WTC11 (cell line): ENCODE data around the gene ESYT1. TPM values are rescaled to one million over a fixed set of nuclear protein-coding genes. Genes with fewer than 3 reads are reported as not detected.
A peak's percentile ranks its signal among the peaks of the same experiment; 100 is the strongest.

Experiments used
- ATAC-seq: fragments of 200-7000 bp; cut with Tn5 transposase; 2 replicates; pipeline ENCODE4 v1.10.0; 2021; ENCODE audit warnings: mild to moderate bottlenecking, moderate library complexity
- CTCF ChIA-PET: fragments of 300-600 bp; sonication (Branson Sonifier 250); formaldehyde crosslinking; loops from one replicate; lab custom pipeline; 2021; ENCODE audit warnings: antibody characterized with exemption; lab: Charles Lee
- POLR2A ChIA-PET: fragments of 350-600 bp; sonication (Branson Sonifier 250); formaldehyde crosslinking; loops from one replicate; lab custom pipeline; 2021; ENCODE audit warnings: antibody characterized with exemption; lab: Charles Lee
- DNase-seq: peaks from one replicate; pipeline ENCODE4 v3.0.0; 2021; ENCODE audit warnings: low spot score
- H3K27ac Mint-ChIP-seq: 2 replicates; pipeline ENCODE4 v1.8.0; 2021; ENCODE audit warnings: mixed read lengths
- H3K27me3 Mint-ChIP-seq: 2 replicates; pipeline ENCODE4 v1.8.0; 2021; ENCODE audit warnings: low read depth, mild to moderate bottlenecking, moderate library complexity, mixed read lengths
- H3K36me3 Mint-ChIP-seq: 2 replicates; pipeline ENCODE4 v1.8.0; 2021; ENCODE audit warnings: mixed read lengths
- H3K4me1 Mint-ChIP-seq: 2 replicates; pipeline ENCODE4 v1.8.0; 2022; ENCODE audit warnings: mixed read lengths
- H3K4me3 Mint-ChIP-seq: 2 replicates; pipeline ENCODE4 v1.8.0; 2021; ENCODE audit warnings: mild to moderate bottlenecking, moderate library complexity, mixed read lengths
- H3K9me3 Mint-ChIP-seq: 2 replicates; pipeline ENCODE4 v1.8.0; 2021; ENCODE audit warnings: mixed read lengths
- ELF4 ChIP-seq: sonication (generic); formaldehyde crosslinking; IDR thresholded peaks from 2 replicates; pipeline ENCODE4 v1.8.1; 2022; ENCODE audit warnings: low read depth, mild to moderate bottlenecking, moderate library complexity, missing genetic modification reagents
- ERG ChIP-seq: fragments of 250-450 bp; sonication (Bioruptor Pico); IDR thresholded peaks from 2 replicates; pipeline ENCODE4 v1.8.0; 2021; ENCODE audit warnings: mild to moderate bottlenecking
- JUN ChIP-seq: sonication (generic); formaldehyde crosslinking; IDR thresholded peaks from 2 replicates; pipeline ENCODE4 v1.8.0; 2023; ENCODE audit warnings: mild to moderate bottlenecking, missing genetic modification reagents
- MLX ChIP-seq: sonication (generic); formaldehyde crosslinking; IDR thresholded peaks from 2 replicates; pipeline ENCODE4 v1.8.1; 2023; ENCODE audit warnings: mild to moderate bottlenecking, missing genetic modification reagents, moderate library complexity
- NFE2L1 ChIP-seq: sonication (generic); formaldehyde crosslinking; IDR thresholded peaks from 2 replicates; pipeline ENCODE4 v1.8.1; 2023; ENCODE audit warnings: missing genetic modification reagents
- OVOL2 ChIP-seq: fragments of 250-450 bp; sonication (Bioruptor Pico); IDR thresholded peaks from 2 replicates; pipeline ENCODE4 v1.9.0; 2021; ENCODE audit warnings: mild to moderate bottlenecking, borderline replicate concordance
- RELA ChIP-seq: sonication (generic); formaldehyde crosslinking; IDR thresholded peaks from 2 replicates; pipeline ENCODE4 v1.8.1; 2022; ENCODE audit warnings: missing genetic modification reagents, mild to moderate bottlenecking, borderline replicate concordance
- RORB ChIP-seq: fragments of 250-450 bp; sonication (Bioruptor Pico); IDR thresholded peaks from 2 replicates; pipeline ENCODE4 v1.9.0; 2021; ENCODE audit warnings: mild to moderate bottlenecking
- SOX15 ChIP-seq: fragments of 250-450 bp; sonication (Bioruptor Pico); IDR thresholded peaks from 2 replicates; pipeline ENCODE4 v1.9.0; 2021; ENCODE audit warnings: mild to moderate bottlenecking
- TEAD1 ChIP-seq: sonication (generic); formaldehyde crosslinking; IDR thresholded peaks from 2 replicates; pipeline ENCODE4 v1.8.0; 2022; ENCODE audit warnings: mild to moderate bottlenecking, missing genetic modification reagents
- TP53 ChIP-seq: sonication (generic); formaldehyde crosslinking; IDR thresholded peaks from 2 replicates; pipeline ENCODE4 v1.8.1; 2023; ENCODE audit warnings: mild to moderate bottlenecking, missing genetic modification reagents
- ZMAT4 ChIP-seq: fragments of 250-450 bp; sonication (Bioruptor Pico); IDR thresholded peaks from 2 replicates; pipeline ENCODE4 v1.9.0; 2021; ENCODE audit warnings: mild to moderate bottlenecking
- ZNF121 ChIP-seq: sonication (generic); formaldehyde crosslinking; IDR thresholded peaks from 2 replicates; pipeline ENCODE4 v1.8.0; 2023; ENCODE audit warnings: missing genetic modification reagents
- ZNF138 ChIP-seq: sonication (generic); formaldehyde crosslinking; conservative IDR thresholded peaks from 2 replicates; pipeline ENCODE4 v1.8.1; 2022; ENCODE audit warnings: mild to moderate bottlenecking, moderate library complexity, missing genetic modification reagents
- ZNF416 ChIP-seq: fragments of 250-450 bp; sonication (Bioruptor Pico); IDR thresholded peaks from 2 replicates; pipeline ENCODE4 v1.9.0; 2021; ENCODE audit warnings: mild to moderate bottlenecking, inconsistent platforms
- ZNF512 ChIP-seq: sonication (generic); formaldehyde crosslinking; IDR thresholded peaks from 2 replicates; pipeline ENCODE4 v1.8.1; 2022; ENCODE audit warnings: missing genetic modification reagents, borderline replicate concordance
- ZNF671 ChIP-seq: fragments of 250-450 bp; sonication (Bioruptor Pico); IDR thresholded peaks from 2 replicates; pipeline ENCODE4 v1.8.0; 2021; ENCODE audit warnings: mild to moderate bottlenecking
- total RNA-seq: library from RNA; stranded (reverse); gene quantifications from 3 replicates; pipeline ENCODE4 v1.2.3, GENCODE V29; 2021
- TF ChIP-seq, protein P1 (sequence below): sonication (generic); formaldehyde crosslinking; IDR thresholded peaks from 2 replicates; pipeline ENCODE4 v1.8.0; 2022; ENCODE audit warnings: missing genetic modification reagents
- TF ChIP-seq, protein P2 (sequence below): sonication (generic); formaldehyde crosslinking; IDR thresholded peaks from 2 replicates; pipeline ENCODE4 v1.8.1; 2023; ENCODE audit warnings: mild to moderate bottlenecking, missing genetic modification reagents

ESYT1 gene
- total RNA-seq, 1 experiment from 2014 or later = 80.1 TPM

GRCh38 chr12:56101045-56101444, 27.0 kb upstream of the ESYT1 start (continued):
- TF ChIP-seq OVOL2 (CRISPR knock-in tag) (no peak), ZMAT4 (no peak), ELF4 (no peak)
- TF ChIP-seq, all 79 proteins: peak for 0

DNA sequence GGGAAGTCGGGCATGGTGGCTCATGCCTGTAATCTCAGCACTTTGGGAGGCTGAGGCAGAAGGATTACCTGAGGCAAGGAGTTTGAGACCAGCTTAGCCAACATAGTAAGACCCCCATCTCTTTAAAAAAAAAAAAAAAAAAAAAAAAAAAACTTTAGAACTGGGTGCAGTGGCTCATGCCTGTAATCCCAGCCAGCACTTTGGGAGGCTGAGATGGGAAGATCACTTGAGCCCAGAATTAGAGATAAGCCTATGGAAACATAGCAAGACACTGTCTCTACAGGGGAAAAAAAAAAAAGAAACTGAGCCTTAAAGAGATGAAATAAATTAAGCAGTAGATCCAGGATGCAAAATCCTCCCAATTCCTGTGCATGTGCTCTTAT, 25.4 kb upstream of the ESYT1 start:
- no peak for TF ChIP-seq SOX15 (CRISPR knock-in tag)
- TF ChIP-seq, protein P1, sequence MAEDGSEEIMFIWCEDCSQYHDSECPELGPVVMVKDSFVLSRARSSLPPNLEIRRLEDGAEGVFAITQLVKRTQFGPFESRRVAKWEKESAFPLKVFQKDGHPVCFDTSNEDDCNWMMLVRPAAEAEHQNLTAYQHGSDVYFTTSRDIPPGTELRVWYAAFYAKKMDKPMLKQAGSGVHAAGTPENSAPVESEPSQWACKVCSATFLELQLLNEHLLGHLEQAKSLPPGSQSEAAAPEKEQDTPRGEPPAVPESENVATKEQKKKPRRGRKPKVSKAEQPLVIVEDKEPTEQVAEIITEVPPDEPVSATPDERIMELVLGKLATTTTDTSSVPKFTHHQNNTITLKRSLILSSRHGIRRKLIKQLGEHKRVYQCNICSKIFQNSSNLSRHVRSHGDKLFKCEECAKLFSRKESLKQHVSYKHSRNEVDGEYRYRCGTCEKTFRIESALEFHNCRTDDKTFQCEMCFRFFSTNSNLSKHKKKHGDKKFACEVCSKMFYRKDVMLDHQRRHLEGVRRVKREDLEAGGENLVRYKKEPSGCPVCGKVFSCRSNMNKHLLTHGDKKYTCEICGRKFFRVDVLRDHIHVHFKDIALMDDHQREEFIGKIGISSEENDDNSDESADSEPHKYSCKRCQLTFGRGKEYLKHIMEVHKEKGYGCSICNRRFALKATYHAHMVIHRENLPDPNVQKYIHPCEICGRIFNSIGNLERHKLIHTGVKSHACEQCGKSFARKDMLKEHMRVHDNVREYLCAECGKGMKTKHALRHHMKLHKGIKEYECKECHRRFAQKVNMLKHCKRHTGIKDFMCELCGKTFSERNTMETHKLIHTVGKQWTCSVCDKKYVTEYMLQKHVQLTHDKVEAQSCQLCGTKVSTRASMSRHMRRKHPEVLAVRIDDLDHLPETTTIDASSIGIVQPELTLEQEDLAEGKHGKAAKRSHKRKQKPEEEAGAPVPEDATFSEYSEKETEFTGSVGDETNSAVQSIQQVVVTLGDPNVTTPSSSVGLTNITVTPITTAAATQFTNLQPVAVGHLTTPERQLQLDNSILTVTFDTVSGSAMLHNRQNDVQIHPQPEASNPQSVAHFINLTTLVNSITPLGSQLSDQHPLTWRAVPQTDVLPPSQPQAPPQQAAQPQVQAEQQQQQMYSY (CRISPR knock-in tag) = no peak
- no peak for TF ChIP-seq OVOL2 (CRISPR knock-in tag)
- TF ChIP-seq, protein P2, sequence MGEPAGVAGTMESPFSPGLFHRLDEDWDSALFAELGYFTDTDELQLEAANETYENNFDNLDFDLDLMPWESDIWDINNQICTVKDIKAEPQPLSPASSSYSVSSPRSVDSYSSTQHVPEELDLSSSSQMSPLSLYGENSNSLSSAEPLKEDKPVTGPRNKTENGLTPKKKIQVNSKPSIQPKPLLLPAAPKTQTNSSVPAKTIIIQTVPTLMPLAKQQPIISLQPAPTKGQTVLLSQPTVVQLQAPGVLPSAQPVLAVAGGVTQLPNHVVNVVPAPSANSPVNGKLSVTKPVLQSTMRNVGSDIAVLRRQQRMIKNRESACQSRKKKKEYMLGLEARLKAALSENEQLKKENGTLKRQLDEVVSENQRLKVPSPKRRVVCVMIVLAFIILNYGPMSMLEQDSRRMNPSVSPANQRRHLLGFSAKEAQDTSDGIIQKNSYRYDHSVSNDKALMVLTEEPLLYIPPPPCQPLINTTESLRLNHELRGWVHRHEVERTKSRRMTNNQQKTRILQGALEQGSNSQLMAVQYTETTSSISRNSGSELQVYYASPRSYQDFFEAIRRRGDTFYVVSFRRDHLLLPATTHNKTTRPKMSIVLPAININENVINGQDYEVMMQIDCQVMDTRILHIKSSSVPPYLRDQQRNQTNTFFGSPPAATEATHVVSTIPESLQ = no peak
- TF ChIP-seq JUN (CRISPR knock-in tag) = no peak
- TF ChIP-seq RELA (CRISPR knock-in tag) = no peak
- TF ChIP-seq RORB = no peak
- TF ChIP-seq ZNF671 = no peak
- TF ChIP-seq ZNF138 (CRISPR knock-in tag) = no peak
- no peak for TF ChIP-seq TEAD1
- TF ChIP-seq TP53 (CRISPR knock-in tag) = no peak
- TF ChIP-seq ZNF512 (CRISPR knock-in tag) = no peak
- ATAC-seq (no peak), DNase-seq (no peak)
- Mint-ChIP-seq H3K27me3 (no peaks in the 10 kb centered on the region), H3K4me1 (peaks cover 24% of the 10 kb centered on the region), H3K9me3 (no peaks in the 10 kb centered on the region), H3K36me3 (peaks cover 56% of the 10 kb centered on the region), H3K4me3 (peak overlapping the region; percentile 90; the same call in 1 of the 2 replicates), H3K27ac (no peak overlapping the region)
- CTCF ChIA-PET = interaction anchor here (2.1 kb wide), 1 partner anchor 18 kb away, joined by 7 read pairs; no protein-coding TSS in a partner anchor
- POLR2A ChIA-PET = no interaction called here

GRCh38 chr12:56103066-56103711, 24.9 kb upstream of the ESYT1 start:
- no peaks in the 10 kb centered on the region for H3K9me3 Mint-ChIP-seq
- H3K4me3 Mint-ChIP-seq = peak overlapping the region; percentile 90
- peaks cover 24% of the 10 kb centered on the region for H3K4me1 Mint-ChIP-seq
- H3K36me3 Mint-ChIP-seq = peaks cover 58% of the 10 kb centered on the region
- ChIA-PET POLR2A (interaction anchor here (0.5 to 2.2 kb wide), 5 partner anchors 15 to 58 kb away, joined by 4 to 34 read pairs (median 6); partner anchors contain the start of gene ERBB3), CTCF (interaction anchor here (1.3 to 2.1 kb wide), 6 partner anchors 18 to 365 kb away, joined by 4 to 18 read pairs (median 8); partner anchors contain the start of genes ORMDL2, SARNP and SMARCC2)
- ATAC-seq = no peak
- TF ChIP-seq NFE2L1 (CRISPR knock-in tag) (no peak), ZNF416 (CRISPR knock-in tag) (no peak), ERG (CRISPR knock-in tag) (no peak), MLX (CRISPR knock-in tag) (no peak), ZNF121 (CRISPR knock-in tag) (peak; percentile 55; the same call in 1 of the 2 replicates)
- TF ChIP-seq, protein P1 (CRISPR knock-in tag) = no peak
- H3K27me3 Mint-ChIP-seq = no peaks in the 10 kb centered on the region
- no peak for DNase-seq
- H3K27ac Mint-ChIP-seq = peak overlapping the region; percentile 99
